HepG2 (cell line): ENCODE data around the gene MAN1A2. TPM values are rescaled to one million over a fixed set of nuclear protein-coding genes. Genes with fewer than 3 reads are reported as not detected.

Source experiments
- CREM ChIP-seq, 2 experiments: sonication (generic) in 1 of 2; formaldehyde crosslinking in 1 of 2; IDR thresholded peaks; 2 replicates each; pipeline versions ENCODE4 v1.4.0 to v1.6.1; 2016 to 2020; ENCODE audit warnings: antibody characterized with exemption in 1 of 2, mild to moderate bottlenecking in 1 of 2, missing genetic modification reagents in 1 of 2
- GABPA ChIP-seq, 2 experiments: IDR thresholded peaks; 2 replicates each; pipeline ENCODE4 v1.6.1; 2011 to 2016; ENCODE audit warnings: low read depth in 2 of 2, low read length in 1 of 2, missing biosample characterization in 1 of 2, missing genetic modification characterization in 1 of 2
- HDAC1 ChIP-seq: sonication (generic); formaldehyde crosslinking; IDR thresholded peaks from 2 replicates; pipeline ENCODE4 v1.5.1; 2020; ENCODE audit warnings: mild to moderate bottlenecking, missing genetic modification reagents
- KDM1A ChIP-seq: IDR thresholded peaks from 2 replicates; pipeline ENCODE4 v1.6.1; 2016; ENCODE audit warnings: missing compliant biosample characterization
- KDM5A ChIP-seq: fragments of 200-600 bp; sonication (generic); IDR thresholded peaks from 2 replicates; pipeline ENCODE4 v1.7.0; 2018; ENCODE audit warnings: antibody characterized with exemption, mild to moderate bottlenecking, low read length, borderline replicate concordance
- NBN ChIP-seq: fragments of 450-650 bp; conservative IDR thresholded peaks from 2 replicates; pipeline ENCODE4 v1.6.1; 2017
- RBFOX2 ChIP-seq: fragments of 200-400 bp; formaldehyde crosslinking; IDR thresholded peaks from 2 replicates; pipeline ENCODE4 v1.6.1; 2017; ENCODE audit warnings: low read depth, mild to moderate bottlenecking, low read length
- SALL2 ChIP-seq: sonication (generic); formaldehyde crosslinking; IDR thresholded peaks from 2 replicates; pipeline ENCODE4 v1.8.1; 2023; ENCODE audit warnings: mild to moderate bottlenecking, missing genetic modification reagents, inconsistent platforms
- TCF7 ChIP-seq: sonication (generic); IDR thresholded peaks from 2 replicates; pipeline ENCODE4 v1.6.1; 2016; ENCODE audit warnings: antibody characterized with exemption, low read depth
- ZBTB49 ChIP-seq: sonication (generic); formaldehyde crosslinking; IDR thresholded peaks from 2 replicates; pipeline ENCODE4 v1.4.0; 2020; ENCODE audit warnings: missing genetic modification reagents, borderline replicate concordance
- ZMAT5 ChIP-seq: sonication (generic); formaldehyde crosslinking; IDR thresholded peaks from 2 replicates; pipeline ENCODE4 v1.5.0; 2020; ENCODE audit warnings: mild to moderate bottlenecking, low read depth, missing genetic modification reagents, borderline replicate concordance
- ZNF484 ChIP-seq: sonication (generic); formaldehyde crosslinking; IDR thresholded peaks from 2 replicates; pipeline ENCODE4 v1.5.1; 2020; ENCODE audit warnings: mild to moderate bottlenecking, low read depth, missing genetic modification reagents, borderline replicate concordance
- ZNF629 ChIP-seq: sonication (generic); formaldehyde crosslinking; conservative IDR thresholded peaks from 2 replicates; pipeline ENCODE4 v1.5.0; 2020; ENCODE audit warnings: missing genetic modification reagents
- ZNF660 ChIP-seq: sonication (generic); formaldehyde crosslinking; IDR thresholded peaks from 2 replicates; pipeline ENCODE4 v1.5.1; 2020; ENCODE audit warnings: mild to moderate bottlenecking, low read depth, missing genetic modification reagents, borderline replicate concordance
- ZNF720 ChIP-seq: sonication (generic); formaldehyde crosslinking; IDR thresholded peaks from 2 replicates; pipeline ENCODE4 v1.4.0; 2020; ENCODE audit warnings: missing genetic modification reagents
- ZNF746 ChIP-seq: sonication (generic); formaldehyde crosslinking; IDR thresholded peaks from 2 replicates; pipeline ENCODE4 v1.8.0; 2022; ENCODE audit warnings: mild to moderate bottlenecking, missing genetic modification reagents
- ZNF777 ChIP-seq: sonication (generic); formaldehyde crosslinking; IDR thresholded peaks from 2 replicates; pipeline ENCODE4 v1.4.0; 2020; ENCODE audit warnings: missing genetic modification reagents
- polyA plus RNA-seq, 8 experiments: library from polyadenylated mRNA; depleted of rRNA in 3 of 8; stranded (reverse) in 7 of 8; unstranded in 1 of 8; fragments of >200 nt; fragmentation: Illumina TruSeq in 4 of 8; extraction: Trizol in 4 of 8; gene quantifications; 2 replicates each; pipeline versions ENCODE4 v1.2.1 to v1.2.3, GENCODE V29; 2011 to 2016; ENCODE audit warnings: low read depth in 4 of 8, missing spikeins in 1 of 8, mixed read lengths in 1 of 8; ENCODE audit not compliant: insufficient read depth in 1 of 8
- total RNA-seq, 5 experiments: library from RNA; depleted of rRNA; stranded (reverse); fragments of >200 nt; fragmentation: Illumina TruSeq; extraction: Trizol; gene quantifications; 2 replicates each; pipeline ENCODE4 v1.2.3, GENCODE V29; 2016; ENCODE audit warnings: low read depth in 1 of 5
- TF ChIP-seq, protein P1 (sequence below): sonication (generic); formaldehyde crosslinking; IDR thresholded peaks from 2 replicates; pipeline ENCODE4 v1.4.0; 2020; ENCODE audit warnings: missing genetic modification reagents, borderline replicate concordance
- TF ChIP-seq, protein P2 (sequence below): sonication (generic); formaldehyde crosslinking; IDR thresholded peaks from 2 replicates; pipeline ENCODE4 v1.4.0; 2020; ENCODE audit warnings: mild to moderate bottlenecking, missing genetic modification reagents, borderline replicate concordance

MAN1A2 gene
- total and polyA plus RNA-seq, 2 of the 13 experiments (the other 11 are each of a cell fraction or from before 2014, with no cell fraction given), result 8.0 to 19.9 TPM

GRCh38 chr1:117544509-117545109 is 177.4 kb downstream of the MAN1A2 start (continued):
- TF ChIP-seq HDAC1 (CRISPR knock-in tag) (no peak), ZNF484 (no peak), GABPA (IDR thresholded peaks at IDR 0.05; ENCODE audit: low read depth, low read length) (no peak), GABPA (CRISPR knock-in tag; IDR thresholded peaks at IDR 0.05; ENCODE audit: low read depth) (no peak), KDM5A (no peak), ZMAT5 (CRISPR knock-in tag) (no peak), ZNF777 (CRISPR knock-in tag) (no peak), ZBTB49 (CRISPR knock-in tag) (no peak), KDM1A (no peak), ZNF660 (no peak), CREM (IDR thresholded peaks at IDR 0.05) (peak; percentile 47; the same call in 1 of the 2 replicates), CREM (CRISPR knock-in tag; IDR thresholded peaks at IDR 0.05) (no peak), ZNF720 (CRISPR knock-in tag) (no peak), NBN (no peak), TCF7 (peak; percentile 70), RBFOX2 (no peak), SALL2 (CRISPR knock-in tag) (peak; percentile 30; the same call in 1 of the 2 replicates), ZNF746 (no peak), ZNF629 (CRISPR knock-in tag) (no peak)
- TF ChIP-seq, protein P1, sequence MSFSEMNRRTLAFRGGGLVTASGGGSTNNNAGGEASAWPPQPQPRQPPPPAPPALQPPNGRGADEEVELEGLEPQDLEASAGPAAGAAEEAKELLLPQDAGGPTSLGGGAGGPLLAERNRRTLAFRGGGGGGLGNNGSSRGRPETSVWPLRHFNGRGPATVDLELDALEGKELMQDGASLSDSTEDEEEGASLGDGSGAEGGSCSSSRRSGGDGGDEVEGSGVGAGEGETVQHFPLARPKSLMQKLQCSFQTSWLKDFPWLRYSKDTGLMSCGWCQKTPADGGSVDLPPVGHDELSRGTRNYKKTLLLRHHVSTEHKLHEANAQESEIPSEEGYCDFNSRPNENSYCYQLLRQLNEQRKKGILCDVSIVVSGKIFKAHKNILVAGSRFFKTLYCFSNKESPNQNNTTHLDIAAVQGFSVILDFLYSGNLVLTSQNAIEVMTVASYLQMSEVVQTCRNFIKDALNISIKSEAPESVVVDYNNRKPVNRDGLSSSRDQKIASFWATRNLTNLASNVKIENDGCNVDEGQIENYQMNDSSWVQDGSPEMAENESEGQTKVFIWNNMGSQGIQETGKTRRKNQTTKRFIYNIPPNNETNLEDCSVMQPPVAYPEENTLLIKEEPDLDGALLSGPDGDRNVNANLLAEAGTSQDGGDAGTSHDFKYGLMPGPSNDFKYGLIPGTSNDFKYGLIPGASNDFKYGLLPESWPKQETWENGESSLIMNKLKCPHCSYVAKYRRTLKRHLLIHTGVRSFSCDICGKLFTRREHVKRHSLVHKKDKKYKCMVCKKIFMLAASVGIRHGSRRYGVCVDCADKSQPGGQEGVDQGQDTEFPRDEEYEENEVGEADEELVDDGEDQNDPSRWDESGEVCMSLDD (CRISPR knock-in tag), result no peak
- TF ChIP-seq, protein P2, sequence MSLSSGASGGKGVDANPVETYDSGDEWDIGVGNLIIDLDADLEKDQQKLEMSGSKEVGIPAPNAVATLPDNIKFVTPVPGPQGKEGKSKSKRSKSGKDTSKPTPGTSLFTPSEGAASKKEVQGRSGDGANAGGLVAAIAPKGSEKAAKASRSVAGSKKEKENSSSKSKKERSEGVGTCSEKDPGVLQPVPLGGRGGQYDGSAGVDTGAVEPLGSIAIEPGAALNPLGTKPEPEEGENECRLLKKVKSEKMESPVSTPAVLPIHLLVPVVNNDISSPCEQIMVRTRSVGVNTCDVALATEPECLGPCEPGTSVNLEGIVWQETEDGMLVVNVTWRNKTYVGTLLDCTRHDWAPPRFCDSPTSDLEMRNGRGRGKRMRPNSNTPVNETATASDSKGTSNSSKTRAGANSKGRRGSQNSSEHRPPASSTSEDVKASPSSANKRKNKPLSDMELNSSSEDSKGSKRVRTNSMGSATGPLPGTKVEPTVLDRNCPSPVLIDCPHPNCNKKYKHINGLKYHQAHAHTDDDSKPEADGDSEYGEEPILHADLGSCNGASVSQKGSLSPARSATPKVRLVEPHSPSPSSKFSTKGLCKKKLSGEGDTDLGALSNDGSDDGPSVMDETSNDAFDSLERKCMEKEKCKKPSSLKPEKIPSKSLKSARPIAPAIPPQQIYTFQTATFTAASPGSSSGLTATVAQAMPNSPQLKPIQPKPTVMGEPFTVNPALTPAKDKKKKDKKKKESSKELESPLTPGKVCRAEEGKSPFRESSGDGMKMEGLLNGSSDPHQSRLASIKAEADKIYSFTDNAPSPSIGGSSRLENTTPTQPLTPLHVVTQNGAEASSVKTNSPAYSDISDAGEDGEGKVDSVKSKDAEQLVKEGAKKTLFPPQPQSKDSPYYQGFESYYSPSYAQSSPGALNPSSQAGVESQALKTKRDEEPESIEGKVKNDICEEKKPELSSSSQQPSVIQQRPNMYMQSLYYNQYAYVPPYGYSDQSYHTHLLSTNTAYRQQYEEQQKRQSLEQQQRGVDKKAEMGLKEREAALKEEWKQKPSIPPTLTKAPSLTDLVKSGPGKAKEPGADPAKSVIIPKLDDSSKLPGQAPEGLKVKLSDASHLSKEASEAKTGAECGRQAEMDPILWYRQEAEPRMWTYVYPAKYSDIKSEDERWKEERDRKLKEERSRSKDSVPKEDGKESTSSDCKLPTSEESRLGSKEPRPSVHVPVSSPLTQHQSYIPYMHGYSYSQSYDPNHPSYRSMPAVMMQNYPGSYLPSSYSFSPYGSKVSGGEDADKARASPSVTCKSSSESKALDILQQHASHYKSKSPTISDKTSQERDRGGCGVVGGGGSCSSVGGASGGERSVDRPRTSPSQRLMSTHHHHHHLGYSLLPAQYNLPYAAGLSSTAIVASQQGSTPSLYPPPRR (CRISPR knock-in tag), result no peak
